HL-60 (cell line): ENCODE results near the gene EPHA2.

Experiments used
- DNase-seq, 2 experiments: peaks; one replicate each; pipeline ENCODE4 v3.0.0-alpha.2; 2010 to 2020; ENCODE audit warnings: low read depth in 1 of 2, low spot score in 1 of 2
- H3K27ac ChIP-seq: fragments of 250-450 bp; sonication (Bioruptor Pico); replicated peaks from 2 replicates; pipeline ENCODE4 v1.5.1; 2020; ENCODE audit warnings: mild to moderate bottlenecking, moderate library complexity
- H3K27me3 ChIP-seq: fragments of 250-450 bp; sonication (Bioruptor Pico); 2 replicates; pipeline ENCODE4 v1.5.1; 2021; ENCODE audit warnings: mild to moderate bottlenecking, moderate library complexity; ENCODE audit not compliant: insufficient read depth, poor library complexity, severe bottlenecking
- H3K4me3 ChIP-seq: replicated peaks from 2 replicates; pipeline ENCODE4 v1.5.1; 2011; ENCODE audit warnings: mild to moderate bottlenecking, control low read depth, low read length; ENCODE audit not compliant: insufficient read depth
- GABPA ChIP-seq: IDR thresholded peaks from 2 replicates; pipeline ENCODE4 v1.6.1; 2012; ENCODE audit warnings: low read depth
- POLR2AphosphoS5 ChIP-seq: IDR thresholded peaks from 2 replicates; pipeline ENCODE4 v1.6.1; 2012; ENCODE audit warnings: low read depth
- SPI1 ChIP-seq: IDR thresholded peaks from 2 replicates; pipeline ENCODE4 v1.6.1; 2012; ENCODE audit warnings: low read depth, mild to moderate bottlenecking, borderline replicate concordance
- TF ChIP-seq, protein P1 (sequence below): IDR thresholded peaks from 2 replicates; pipeline ENCODE4 v1.6.1; 2012; ENCODE audit warnings: low read depth; ENCODE audit not compliant: insufficient replicate concordance
- TF ChIP-seq, protein P2 (sequence below): IDR thresholded peaks from one replicate; pipeline ENCODE4 v1.5.1; 2011; ENCODE audit warnings: low read length, control low read depth, inconsistent platforms; ENCODE audit not compliant: insufficient read depth

Gene EPHA2

DNA sequence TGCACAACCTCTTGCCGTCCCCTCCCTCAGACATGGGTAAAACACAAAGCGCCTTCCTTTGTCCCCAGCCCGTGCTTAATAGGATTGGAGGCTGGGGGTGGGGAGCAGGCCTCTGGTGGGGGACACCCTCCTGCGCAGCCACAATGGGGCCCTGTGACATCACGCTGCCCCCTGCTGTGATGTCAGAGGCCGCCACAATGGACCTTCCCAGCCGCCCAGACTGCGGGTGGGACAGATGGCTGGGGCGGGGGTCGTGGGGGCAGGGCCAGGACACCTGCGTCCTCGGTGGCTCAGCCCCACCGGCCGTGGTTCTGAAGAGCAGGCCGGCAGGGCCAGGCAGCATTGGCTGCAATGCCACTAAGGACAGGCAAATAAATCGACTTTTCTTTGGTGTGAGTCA lies 39.9 kb downstream of the EPHA2 start:
- Histone ChIP-seq H3K27me3 (peaks cover 6% of the 10 kb centered on the region), H3K27ac (no peak overlapping the region), H3K4me3 (no peak overlapping the region)
- DNase-seq = no peak
- TF ChIP-seq, protein P1, sequence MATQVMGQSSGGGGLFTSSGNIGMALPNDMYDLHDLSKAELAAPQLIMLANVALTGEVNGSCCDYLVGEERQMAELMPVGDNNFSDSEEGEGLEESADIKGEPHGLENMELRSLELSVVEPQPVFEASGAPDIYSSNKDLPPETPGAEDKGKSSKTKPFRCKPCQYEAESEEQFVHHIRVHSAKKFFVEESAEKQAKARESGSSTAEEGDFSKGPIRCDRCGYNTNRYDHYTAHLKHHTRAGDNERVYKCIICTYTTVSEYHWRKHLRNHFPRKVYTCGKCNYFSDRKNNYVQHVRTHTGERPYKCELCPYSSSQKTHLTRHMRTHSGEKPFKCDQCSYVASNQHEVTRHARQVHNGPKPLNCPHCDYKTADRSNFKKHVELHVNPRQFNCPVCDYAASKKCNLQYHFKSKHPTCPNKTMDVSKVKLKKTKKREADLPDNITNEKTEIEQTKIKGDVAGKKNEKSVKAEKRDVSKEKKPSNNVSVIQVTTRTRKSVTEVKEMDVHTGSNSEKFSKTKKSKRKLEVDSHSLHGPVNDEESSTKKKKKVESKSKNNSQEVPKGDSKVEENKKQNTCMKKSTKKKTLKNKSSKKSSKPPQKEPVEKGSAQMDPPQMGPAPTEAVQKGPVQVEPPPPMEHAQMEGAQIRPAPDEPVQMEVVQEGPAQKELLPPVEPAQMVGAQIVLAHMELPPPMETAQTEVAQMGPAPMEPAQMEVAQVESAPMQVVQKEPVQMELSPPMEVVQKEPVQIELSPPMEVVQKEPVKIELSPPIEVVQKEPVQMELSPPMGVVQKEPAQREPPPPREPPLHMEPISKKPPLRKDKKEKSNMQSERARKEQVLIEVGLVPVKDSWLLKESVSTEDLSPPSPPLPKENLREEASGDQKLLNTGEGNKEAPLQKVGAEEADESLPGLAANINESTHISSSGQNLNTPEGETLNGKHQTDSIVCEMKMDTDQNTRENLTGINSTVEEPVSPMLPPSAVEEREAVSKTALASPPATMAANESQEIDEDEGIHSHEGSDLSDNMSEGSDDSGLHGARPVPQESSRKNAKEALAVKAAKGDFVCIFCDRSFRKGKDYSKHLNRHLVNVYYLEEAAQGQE = no peak
- TF ChIP-seq GABPA = no peak
- no peak for TF ChIP-seq POLR2AphosphoS5
- TF ChIP-seq SPI1 = no peak
- TF ChIP-seq, protein P2, sequence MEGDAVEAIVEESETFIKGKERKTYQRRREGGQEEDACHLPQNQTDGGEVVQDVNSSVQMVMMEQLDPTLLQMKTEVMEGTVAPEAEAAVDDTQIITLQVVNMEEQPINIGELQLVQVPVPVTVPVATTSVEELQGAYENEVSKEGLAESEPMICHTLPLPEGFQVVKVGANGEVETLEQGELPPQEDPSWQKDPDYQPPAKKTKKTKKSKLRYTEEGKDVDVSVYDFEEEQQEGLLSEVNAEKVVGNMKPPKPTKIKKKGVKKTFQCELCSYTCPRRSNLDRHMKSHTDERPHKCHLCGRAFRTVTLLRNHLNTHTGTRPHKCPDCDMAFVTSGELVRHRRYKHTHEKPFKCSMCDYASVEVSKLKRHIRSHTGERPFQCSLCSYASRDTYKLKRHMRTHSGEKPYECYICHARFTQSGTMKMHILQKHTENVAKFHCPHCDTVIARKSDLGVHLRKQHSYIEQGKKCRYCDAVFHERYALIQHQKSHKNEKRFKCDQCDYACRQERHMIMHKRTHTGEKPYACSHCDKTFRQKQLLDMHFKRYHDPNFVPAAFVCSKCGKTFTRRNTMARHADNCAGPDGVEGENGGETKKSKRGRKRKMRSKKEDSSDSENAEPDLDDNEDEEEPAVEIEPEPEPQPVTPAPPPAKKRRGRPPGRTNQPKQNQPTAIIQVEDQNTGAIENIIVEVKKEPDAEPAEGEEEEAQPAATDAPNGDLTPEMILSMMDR = no peak

DNA sequence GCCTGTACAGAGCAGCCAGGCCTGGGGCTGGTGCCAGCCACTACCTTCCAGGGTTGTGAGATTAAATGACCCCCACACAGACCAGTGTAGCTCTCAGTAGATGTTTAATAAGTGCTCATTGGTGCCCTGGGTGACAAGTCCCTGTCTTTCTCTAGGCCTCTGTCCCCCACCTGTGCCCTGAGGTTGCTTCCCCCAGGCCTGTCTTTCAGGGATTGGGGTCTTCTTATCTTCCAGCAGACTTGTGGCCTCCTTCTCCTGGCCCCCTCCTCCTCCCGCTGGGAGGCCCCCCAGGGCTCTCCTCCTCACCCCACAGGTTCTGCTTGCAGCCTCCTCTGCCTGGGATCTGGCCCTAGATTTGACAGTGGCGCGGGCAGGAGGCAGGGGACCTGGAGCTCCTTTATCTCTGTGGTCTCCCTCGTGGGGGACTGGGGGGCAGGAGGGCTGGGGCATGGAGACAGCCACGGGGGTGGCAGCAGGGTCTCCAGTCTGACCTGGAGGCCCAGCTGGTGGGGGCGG lies 40.3 kb downstream of the EPHA2 start:
- TF ChIP-seq SPI1 = no peak
- TF ChIP-seq, protein P2 = no peak
- TF ChIP-seq GABPA = no peak
- TF ChIP-seq POLR2AphosphoS5 = no peak
- TF ChIP-seq, protein P1 = no peak
- Histone ChIP-seq H3K27ac (no peak overlapping the region), H3K4me3 (no peak overlapping the region), H3K27me3 (peaks cover 6% of the 10 kb centered on the region)
- DNase-seq = no peak

DNA sequence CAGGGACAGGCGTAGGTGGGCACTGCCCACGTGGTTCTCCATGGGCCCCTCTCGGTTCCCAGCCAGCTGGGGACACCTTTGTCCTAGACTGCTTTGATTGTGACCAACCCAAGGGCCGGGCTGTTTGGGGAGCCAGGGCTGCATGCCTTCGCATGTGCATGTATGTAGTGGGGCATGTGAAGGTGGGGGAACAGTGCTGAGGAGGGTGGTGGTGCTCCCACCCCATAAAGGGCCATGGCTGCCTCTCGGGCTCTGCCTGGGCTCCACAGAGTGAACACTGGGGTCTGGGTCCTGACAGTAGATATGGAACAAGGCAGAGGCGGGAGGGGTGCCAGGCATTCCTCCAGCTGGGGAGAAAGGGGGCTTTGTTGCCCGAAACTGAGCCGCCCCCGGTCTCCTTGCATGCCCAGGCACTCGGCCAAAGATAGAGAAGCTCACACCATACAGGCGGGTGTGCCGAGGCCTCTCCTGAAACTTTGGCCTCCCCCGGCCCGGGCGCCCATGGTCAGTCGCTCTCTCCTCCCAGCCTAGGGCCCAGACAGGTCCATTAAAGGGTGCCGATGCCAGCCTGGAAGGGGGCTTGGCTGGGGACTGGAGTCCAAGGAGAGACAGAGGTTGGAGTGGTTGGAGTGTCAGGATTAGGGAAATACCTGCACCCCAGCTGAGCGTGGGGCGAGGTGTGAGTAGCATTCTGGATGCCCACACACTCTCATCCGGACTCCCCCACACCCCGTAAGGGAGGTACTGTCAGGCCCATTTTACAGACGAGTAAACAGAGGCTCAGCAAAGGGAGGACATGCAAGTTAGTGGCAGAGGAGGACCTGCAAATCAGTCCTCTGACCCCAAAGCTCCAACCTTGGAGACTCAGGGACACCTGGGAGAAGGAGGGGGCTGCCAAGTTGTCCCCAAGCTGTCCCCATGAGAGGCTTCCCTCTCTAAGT lies 41.1 kb downstream of the EPHA2 start:
- DNase-seq = no peak
- H3K4me3 ChIP-seq = no peak overlapping the region
- H3K27ac ChIP-seq = no peak overlapping the region
- TF ChIP-seq SPI1 = no peak
- TF ChIP-seq, protein P2 = no peak
- TF ChIP-seq POLR2AphosphoS5 = no peak
- TF ChIP-seq, protein P1 = no peak
- no peak for TF ChIP-seq GABPA
- H3K27me3 ChIP-seq = peaks cover 6% of the 10 kb centered on the region
